H1 (cell line): ENCODE measurements around the gene RRBP1. TPM values are rescaled to one million over a fixed set of nuclear protein-coding genes. Genes with fewer than 3 reads are reported as not detected.

Source experiments
- CTCF ChIA-PET: fragments of 300-600 bp; sonication (Branson Sonifier 250); formaldehyde crosslinking; loops from one replicate; lab custom pipeline; 2021; ENCODE audit not compliant: partially characterized antibody; lab: Charles Lee
- POLR2A ChIA-PET: fragments of 300-600 bp; sonication (Branson Sonifier 250); formaldehyde crosslinking; loops from one replicate; lab custom pipeline; 2021; ENCODE audit warnings: inconsistent platforms; ENCODE audit not compliant: partially characterized antibody; lab: Charles Lee
- DNase-seq, 2 experiments: peaks; one replicate each; pipeline versions ENCODE4 v3.0.0 to v3.0.0-alpha.2; 2010 to 2022; ENCODE audit warnings: low spot score in 2 of 2, low read depth in 1 of 2, mixed read lengths in 1 of 2
- FAIRE-seq: peaks from 2 replicates; lab custom pipeline; 2011; peaks lifted over from hg19 to GRCh38; lab: Jason Lieb, UNC
- H2AFZ ChIP-seq: 2 replicates; pipeline ENCODE4 v1.8.1; 2012; ENCODE audit warnings: low read length, inconsistent platforms
- H2AK5ac ChIP-seq: 2 replicates; pipeline ENCODE4 v1.6.1; 2013; ENCODE audit warnings: low read depth, low read length
- H2BK120ac ChIP-seq: replicated peaks from 2 replicates; pipeline ENCODE3; 2013; ENCODE audit warnings: low read depth, low read length, inconsistent platforms
- H2BK12ac ChIP-seq: 2 replicates; pipeline ENCODE4 v1.6.1; 2013; ENCODE audit warnings: low read depth, low read length
- H2BK15ac ChIP-seq: 2 replicates; pipeline ENCODE4 v1.6.1; 2013; ENCODE audit warnings: low read length
- H2BK20ac ChIP-seq: 2 replicates; pipeline ENCODE4 v1.6.1; 2013; ENCODE audit warnings: low read length
- H2BK5ac ChIP-seq: 2 replicates; pipeline ENCODE4 v1.6.1; 2013; ENCODE audit warnings: low read depth, low read length
- H3K14ac ChIP-seq: 2 replicates; pipeline ENCODE4 v1.6.1; 2013; ENCODE audit warnings: inconsistent platforms; ENCODE audit not compliant: insufficient read length
- H3K18ac ChIP-seq: 2 replicates; pipeline ENCODE4 v1.6.1; 2013; ENCODE audit warnings: low read length; ENCODE audit errors: extremely low read depth
- H3K23ac ChIP-seq: 2 replicates; pipeline ENCODE4 v1.6.1; 2013; ENCODE audit warnings: inconsistent platforms; ENCODE audit not compliant: insufficient read length
- H3K23me2 ChIP-seq: 2 replicates; pipeline ENCODE4 v1.6.1; 2013; ENCODE audit warnings: low read depth, low read length
- H3K27ac ChIP-seq: 2 replicates; pipeline ENCODE4 v1.6.1; 2011; ENCODE audit warnings: low read depth, low read length, inconsistent platforms
- H3K27me3 ChIP-seq, 4 experiments: replicated peaks in 1 of 4; 1 replicate in 1 of 4; 2 replicates in 3 of 4; pipeline versions ENCODE4 v1.6.1 to v1.8.1; 2011 to 2013; ENCODE audit warnings: low read length in 3 of 4, mild to moderate bottlenecking in 3 of 4, inconsistent platforms in 2 of 4, mixed read lengths in 2 of 4, moderate library complexity in 1 of 4; ENCODE audit not compliant: control insufficient read depth in 3 of 4, insufficient read depth in 3 of 4; ENCODE audit errors: extremely low read depth in 1 of 4
- H3K36me3 ChIP-seq, 4 experiments: 2 replicates each; pipeline versions ENCODE4 v1.6.1 to v1.8.1; 2011 to 2013; ENCODE audit warnings: mild to moderate bottlenecking in 4 of 4, low read length in 3 of 4, moderate library complexity in 2 of 4, control low read depth in 1 of 4, inconsistent platforms in 1 of 4; ENCODE audit not compliant: insufficient read depth in 4 of 4, control insufficient read depth in 2 of 4
- H3K4ac ChIP-seq: replicated peaks from 2 replicates; pipeline ENCODE3; 2013; ENCODE audit warnings: low read length, low read depth, mixed read lengths, inconsistent platforms; ENCODE audit not compliant: insufficient read length
- H3K4me1 ChIP-seq, 4 experiments: replicated peaks in 1 of 4; 1 replicate in 1 of 4; 2 replicates in 3 of 4; pipeline versions ENCODE4 v1.6.1 to v1.8.1; 2011 to 2013; ENCODE audit warnings: low read length in 3 of 4, inconsistent platforms in 2 of 4, mixed read lengths in 1 of 4; ENCODE audit not compliant: insufficient read depth in 4 of 4, control insufficient read depth in 3 of 4
- H3K4me2 ChIP-seq, 2 experiments: 2 replicates each; pipeline versions ENCODE4 v1.6.1 to v1.8.1; 2011 to 2013; ENCODE audit warnings: low read depth in 2 of 2, low read length in 2 of 2, control low read depth in 1 of 2, inconsistent platforms in 1 of 2, mild to moderate bottlenecking in 1 of 2; ENCODE audit not compliant: insufficient read depth in 1 of 2
- H3K4me3 ChIP-seq, 4 experiments: fragments of 200-600, 300-600 bp in 1 of 4; sonication (generic), shearing (Covaris generic), sonication (Bioruptor Twin) in 1 of 4; 2 replicates each; pipeline versions ENCODE4 v1.5.1 to v1.8.1; 2011 to 2016; ENCODE audit warnings: low read length in 4 of 4, low read depth in 3 of 4, control low read depth in 2 of 4, inconsistent platforms in 2 of 4, mild to moderate bottlenecking in 2 of 4, mixed read lengths in 1 of 4, moderate library complexity in 1 of 4; ENCODE audit not compliant: insufficient read depth in 2 of 4; ENCODE audit errors: extremely low read depth in 1 of 4
- H3K56ac ChIP-seq: replicated peaks from 2 replicates; pipeline ENCODE3; 2013; ENCODE audit warnings: low read depth, mild to moderate bottlenecking, mixed read lengths, low read length, inconsistent platforms; ENCODE audit not compliant: insufficient read length
- H3K79me1 ChIP-seq: 2 replicates; pipeline ENCODE4 v1.6.1; 2013; ENCODE audit warnings: low read depth, low read length, control low read depth
- H3K79me2 ChIP-seq, 2 experiments: 2 replicates each; pipeline versions ENCODE4 v1.6.1 to v1.8.1; 2012 to 2013; ENCODE audit warnings: low read length in 2 of 2, mild to moderate bottlenecking in 2 of 2, inconsistent platforms in 1 of 2; ENCODE audit not compliant: insufficient read depth in 2 of 2, control insufficient read depth in 1 of 2
- H3K9ac ChIP-seq, 4 experiments: replicated peaks in 1 of 4; 1 replicate in 1 of 4; 2 replicates in 3 of 4; pipeline versions ENCODE4 v1.6.1 to v1.8.1; 2011 to 2013; ENCODE audit warnings: low read depth in 3 of 4, low read length in 3 of 4, control low read depth in 2 of 4, mild to moderate bottlenecking in 2 of 4, moderate library complexity in 2 of 4, inconsistent platforms in 1 of 4; ENCODE audit errors: extremely low read depth in 1 of 4
- H3K9me3 ChIP-seq, 2 experiments: 2 replicates each; pipeline versions ENCODE4 v1.6.1 to v1.8.1; 2012 to 2013; ENCODE audit warnings: mild to moderate bottlenecking in 2 of 2, moderate library complexity in 2 of 2, control low read depth in 1 of 2, inconsistent platforms in 1 of 2, low read depth in 1 of 2, low read length in 1 of 2, mixed read lengths in 1 of 2; ENCODE audit not compliant: insufficient read depth in 2 of 2
- H4K20me1 ChIP-seq, 2 experiments: replicated peaks in 1 of 2; 2 replicates each; pipeline versions ENCODE3 to v1.8.1; 2011 to 2013; ENCODE audit warnings: inconsistent platforms in 2 of 2, low read length in 2 of 2, mild to moderate bottlenecking in 1 of 2; ENCODE audit not compliant: insufficient read depth in 2 of 2, control insufficient read depth in 1 of 2
- H4K5ac ChIP-seq: 2 replicates; pipeline ENCODE4 v1.6.1; 2013; ENCODE audit warnings: low read length, low read depth, mixed read lengths, inconsistent platforms; ENCODE audit not compliant: insufficient read length
- H4K8ac ChIP-seq: 2 replicates; pipeline ENCODE4 v1.8.0; 2013; ENCODE audit warnings: mild to moderate bottlenecking, moderate library complexity, low read length, inconsistent platforms; ENCODE audit not compliant: insufficient read depth; ENCODE audit errors: extremely low read depth
- H4K91ac ChIP-seq: replicated peaks from 2 replicates; pipeline ENCODE3; 2013; ENCODE audit warnings: low read length, mixed read lengths, inconsistent platforms; ENCODE audit not compliant: insufficient read length
- BRCA1 ChIP-seq: IDR thresholded peaks from 2 replicates; pipeline ENCODE4 v1.6.1; 2012; ENCODE audit warnings: low read depth, low read length, improper control_type of control experiment
- EGR1 ChIP-seq: IDR thresholded peaks from 2 replicates; pipeline ENCODE4 v1.6.1; 2011; ENCODE audit warnings: low read depth, low read length, borderline replicate concordance
- POU5F1 ChIP-seq: IDR thresholded peaks from 2 replicates; pipeline ENCODE4 v1.6.1; 2011; ENCODE audit warnings: low read depth, mild to moderate bottlenecking, low read length, moderate library complexity
- RAD21 ChIP-seq, 2 experiments: IDR thresholded peaks in 1 of 2; conservative IDR thresholded peaks in 1 of 2; 2 replicates each; pipeline ENCODE4 v1.6.1; 2011; ENCODE audit warnings: low read depth in 2 of 2, low read length in 2 of 2, improper control_type of control experiment in 1 of 2, inconsistent platforms in 1 of 2, mild to moderate bottlenecking in 1 of 2, moderate library complexity in 1 of 2
- RNF2 ChIP-seq: fragments of 200-900, 300-1000 bp; sonication (generic); IDR thresholded peaks from 2 replicates; pipeline ENCODE4 v1.7.1; 2016; ENCODE audit warnings: borderline replicate concordance, low read depth, mild to moderate bottlenecking, antibody characterized with exemption, low read length; ENCODE audit not compliant: poor library complexity, severe bottlenecking; ENCODE audit errors: missing control alignments
- SIN3A ChIP-seq, 2 experiments: IDR thresholded peaks in 1 of 2; conservative IDR thresholded peaks in 1 of 2; 2 replicates each; pipeline ENCODE4 v1.6.1; 2011 to 2012; ENCODE audit warnings: low read length in 2 of 2, improper control_type of control experiment in 1 of 2, low read depth in 1 of 2, mild to moderate bottlenecking in 1 of 2
- TAF7 ChIP-seq: optimal IDR thresholded peaks from 2 replicates; pipeline ENCODE3; 2011; ENCODE audit warnings: low read depth, mild to moderate bottlenecking, inconsistent platforms, low read length, moderate library complexity, borderline replicate concordance
- ZNF274 ChIP-seq: IDR thresholded peaks from 2 replicates; pipeline ENCODE4 v1.7.0; 2012; ENCODE audit warnings: low read length, borderline replicate concordance; ENCODE audit errors: extremely low read depth
- WGBS, 2 experiments: shearing (Covaris generic) in 1 of 2; methylation state at CpG; one replicate each; pipeline versions ENCODE4 v1.1.6 to v1.1.7; 2013 to 2015; ENCODE audit warnings: low lambda C conversion rate in 2 of 2, mixed read lengths in 2 of 2, inconsistent platforms in 1 of 2, low coverage in 1 of 2, missing lambda C conversion rate in 1 of 2; ENCODE audit not compliant: insufficient replicate concordance in 2 of 2, insufficient coverage in 1 of 2, insufficient read length in 1 of 2; ENCODE audit errors: extremely low coverage in 1 of 2, missing lambda C conversion rate in 1 of 2; 5-methylcytosine and 5-hydroxymethylcytosine counted together
- polyA plus RNA-seq, 7 experiments: library from polyadenylated mRNA; depleted of rRNA in 3 of 7; stranded (reverse) in 5 of 7; unstranded in 2 of 7; fragments of >200 nt in 5 of 7; fragments of 200-250 nt in 2 of 7; gene quantifications; 1 replicate in 5 of 7; 2 replicates in 1 of 7; 4 replicates in 1 of 7; pipeline versions ENCODE4 v1.2.1 to v1.2.3, GENCODE V29; 2011 to 2013; ENCODE audit warnings: missing spikeins in 2 of 7, mixed read lengths in 2 of 7
- total RNA-seq: library from RNA; stranded (reverse); fragmentation: NEBNext Ultra II Directional; extraction: Animal tissue kit (Norgen Biotek cat#: 25700); gene quantifications from 2 replicates; pipeline ENCODE4 v1.2.1, GENCODE V29; 2021
- TF ChIP-seq, protein P1 (sequence below): IDR thresholded peaks from 2 replicates; pipeline ENCODE4 v1.6.1; 2012; ENCODE audit warnings: low read length, inconsistent platforms

The RRBP1 gene
- total and polyA plus RNA-seq, 2 of the 8 experiments (the other 6 are each of a cell fraction or from before 2014, with no cell fraction given) = 15.9 to 157 TPM

GRCh38 chr20:17688965-17689364 lies 6.9 kb upstream of the RRBP1 start:
- no peak overlapping the region for H3K9ac ChIP-seq
- H3K27ac ChIP-seq = no peak overlapping the region
- no peak overlapping the region for H3K18ac ChIP-seq
- FAIRE-seq = no peak
- no peak overlapping the region for H2BK15ac ChIP-seq
- H3K4me2 ChIP-seq = no peak overlapping the region
- 0 out of 4 replicates have a peak, but pooled peaks cover 0 to 2% of the 10 kb centered on the region in 2 experiments for H3K9me3 ChIP-seq
- no peaks in the 10 kb centered on the region for H3K79me1 ChIP-seq
- no peak overlapping the region for H2AK5ac ChIP-seq
- POLR2A ChIA-PET = interaction anchor here (0.6 to 1.1 kb wide), 2 partner anchors 9 to 196 kb away, joined by 3 read pairs; no protein-coding TSS in a partner anchor
- no peaks in the 10 kb centered on the region; the same call in 1 of the 2 replicates for H3K23me2 ChIP-seq
- no peak for DNase-seq
- peaks cover 0 to 5% (median 3%) of the 10 kb centered on the region in 4 experiments; a peak in 4 of 7 replicates for H3K4me1 ChIP-seq
- CTCF ChIA-PET = interaction anchor here (0.6 to 1.9 kb wide), 3 partner anchors 18 to 37 kb away, joined by 3 to 5 read pairs (median 4); no protein-coding TSS in a partner anchor
- H4K20me1 ChIP-seq = no peaks in the 10 kb centered on the region
- no peaks in the 10 kb centered on the region for H3K36me3 ChIP-seq
- H3K79me2 ChIP-seq = no peaks in the 10 kb centered on the region
- no peak overlapping the region for H4K5ac ChIP-seq
- H4K8ac ChIP-seq = no peak overlapping the region
- no peak for TF ChIP-seq BRCA1
- no peak for TF ChIP-seq SIN3A (conservative IDR thresholded peaks at IDR 0.05 in 1 of 2, IDR thresholded peaks at IDR 0.05 in 1 of 2; ENCODE audit: low read depth in 1 of 2, low read length in 2 of 2)
- TF ChIP-seq POU5F1 = no peak
- no peak for TF ChIP-seq TAF7
- TF ChIP-seq RAD21 (IDR thresholded peaks at IDR 0.05 in 1 of 2, conservative IDR thresholded peaks at IDR 0.05 in 1 of 2; ENCODE audit: low read depth in 2 of 2, low read length in 2 of 2) = no peak
- TF ChIP-seq RNF2 = no peak
- TF ChIP-seq, protein P1, sequence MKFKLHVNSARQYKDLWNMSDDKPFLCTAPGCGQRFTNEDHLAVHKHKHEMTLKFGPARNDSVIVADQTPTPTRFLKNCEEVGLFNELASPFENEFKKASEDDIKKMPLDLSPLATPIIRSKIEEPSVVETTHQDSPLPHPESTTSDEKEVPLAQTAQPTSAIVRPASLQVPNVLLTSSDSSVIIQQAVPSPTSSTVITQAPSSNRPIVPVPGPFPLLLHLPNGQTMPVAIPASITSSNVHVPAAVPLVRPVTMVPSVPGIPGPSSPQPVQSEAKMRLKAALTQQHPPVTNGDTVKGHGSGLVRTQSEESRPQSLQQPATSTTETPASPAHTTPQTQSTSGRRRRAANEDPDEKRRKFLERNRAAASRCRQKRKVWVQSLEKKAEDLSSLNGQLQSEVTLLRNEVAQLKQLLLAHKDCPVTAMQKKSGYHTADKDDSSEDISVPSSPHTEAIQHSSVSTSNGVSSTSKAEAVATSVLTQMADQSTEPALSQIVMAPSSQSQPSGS = no peak
- TF ChIP-seq ZNF274 = no peak
- no peak for TF ChIP-seq EGR1
- H3K14ac ChIP-seq = no peak overlapping the region
- H2BK120ac ChIP-seq = no peak overlapping the region
- no peaks in the 10 kb centered on the region for H3K27me3 ChIP-seq
- H4K91ac ChIP-seq = no peak overlapping the region
- no peak overlapping the region for H3K4ac ChIP-seq
- H3K23ac ChIP-seq = no peak overlapping the region
- no peak overlapping the region for H2BK12ac ChIP-seq
- H2BK20ac ChIP-seq = no peak overlapping the region
- H2AFZ ChIP-seq = peak overlapping the region; percentile 85; the same call in 1 of the 2 replicates
- WGBS, 2 experiments = 67% methylated on average over 2 of the region's 2 CpGs; no CpG with 5 or more reads in 1 of the 2 experiments
- no peak overlapping the region for H3K4me3 ChIP-seq
- H2BK5ac ChIP-seq = no peak overlapping the region
- H3K56ac ChIP-seq = no peak overlapping the region
